ENCODE measurements around the gene APOBEC3A. TPM values are rescaled to one million over a fixed set of nuclear protein-coding genes. Genes with fewer than 3 reads are reported as not detected.

Gene APOBEC3A
- total RNA-seq, 1 experiment from 2014 or later: not detected

DNA sequence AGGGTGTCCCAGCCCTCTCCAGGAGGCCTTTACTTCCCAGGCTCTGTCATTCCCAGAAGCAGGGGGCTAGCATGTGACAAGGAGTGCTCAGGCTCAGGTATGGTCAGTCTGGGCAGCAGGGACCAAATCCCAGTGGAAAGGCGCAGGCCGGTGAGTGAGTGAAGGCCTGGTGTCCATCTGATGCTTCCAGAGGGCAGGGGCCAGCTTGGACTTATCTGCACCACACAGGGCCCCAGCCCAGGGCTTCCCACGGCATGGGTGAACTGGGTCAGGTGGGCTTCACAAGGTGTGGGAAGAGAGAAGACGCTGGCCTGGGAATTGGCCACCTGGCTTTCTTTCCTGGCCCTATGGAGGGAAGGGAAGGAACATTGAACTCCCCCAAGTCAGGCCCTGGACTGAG, 20.4 kb upstream of the APOBEC3A start:
- H3F3A ChIP-seq (ENCODE audit: insufficient read depth, low read depth): peaks cover 21% of the 10 kb centered on the region; the same call in 1 of the 2 replicates

DNA sequence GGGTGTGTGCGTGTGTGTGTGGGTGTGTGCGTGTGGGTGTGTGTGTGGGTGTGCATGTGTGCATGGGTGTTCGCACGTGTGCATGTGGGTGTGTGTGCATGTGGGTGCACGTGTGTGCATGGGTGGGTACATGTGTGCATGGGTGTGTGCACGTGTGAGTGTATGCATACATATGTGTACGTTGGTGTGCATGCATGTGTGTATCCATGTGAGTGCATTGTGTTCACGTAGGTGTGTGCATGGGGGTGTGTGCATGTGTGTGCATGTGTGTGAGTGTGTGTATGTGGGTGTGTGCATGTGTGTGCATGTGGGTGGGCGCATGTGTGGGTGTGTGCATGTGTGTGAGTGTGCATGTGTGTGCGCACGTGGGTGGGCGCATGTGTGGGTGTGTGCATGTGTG, 19.9 kb upstream of the APOBEC3A start:
- intact Hi-C loops (cut with micrococcal nuclease; ENCODE audit: unreplicated experiment): loop anchor here (5.0 kb wide), 1 partner anchor 45 kb away; the partner anchor contains the start of gene APOBEC3B
- no peak overlapping the region for H3K27ac ChIP-seq
- H3K4me1 ChIP-seq (replicated peaks; ENCODE audit: insufficient read depth): peaks cover 40% of the 10 kb centered on the region
- ChIA-PET POLR2A (ENCODE audit: unreplicated experiment) (no interaction called here), CTCF (no interaction called here)
- no peaks in the 10 kb centered on the region for H4K20me1 ChIP-seq (ENCODE audit: insufficient read depth)
- H3K9me3 ChIP-seq (ENCODE audit: insufficient read depth, low read depth): no peaks in the 10 kb centered on the region
- no TSS peak for BruUV-seq (replicated peaks)
- H3K36me3 ChIP-seq (ENCODE audit: low read depth): no peaks in the 10 kb centered on the region
- DNase-seq: no peak
- no peak overlapping the region for H3K4me3 ChIP-seq
- no peaks in the 10 kb centered on the region for H3K9me2 ChIP-seq (ENCODE audit: insufficient read depth)
- H3K4me2 ChIP-seq: no peak overlapping the region
- TF ChIP-seq, protein P1, sequence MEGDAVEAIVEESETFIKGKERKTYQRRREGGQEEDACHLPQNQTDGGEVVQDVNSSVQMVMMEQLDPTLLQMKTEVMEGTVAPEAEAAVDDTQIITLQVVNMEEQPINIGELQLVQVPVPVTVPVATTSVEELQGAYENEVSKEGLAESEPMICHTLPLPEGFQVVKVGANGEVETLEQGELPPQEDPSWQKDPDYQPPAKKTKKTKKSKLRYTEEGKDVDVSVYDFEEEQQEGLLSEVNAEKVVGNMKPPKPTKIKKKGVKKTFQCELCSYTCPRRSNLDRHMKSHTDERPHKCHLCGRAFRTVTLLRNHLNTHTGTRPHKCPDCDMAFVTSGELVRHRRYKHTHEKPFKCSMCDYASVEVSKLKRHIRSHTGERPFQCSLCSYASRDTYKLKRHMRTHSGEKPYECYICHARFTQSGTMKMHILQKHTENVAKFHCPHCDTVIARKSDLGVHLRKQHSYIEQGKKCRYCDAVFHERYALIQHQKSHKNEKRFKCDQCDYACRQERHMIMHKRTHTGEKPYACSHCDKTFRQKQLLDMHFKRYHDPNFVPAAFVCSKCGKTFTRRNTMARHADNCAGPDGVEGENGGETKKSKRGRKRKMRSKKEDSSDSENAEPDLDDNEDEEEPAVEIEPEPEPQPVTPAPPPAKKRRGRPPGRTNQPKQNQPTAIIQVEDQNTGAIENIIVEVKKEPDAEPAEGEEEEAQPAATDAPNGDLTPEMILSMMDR (conservative IDR thresholded peaks at IDR 0.05): no peak
- no peak for TF ChIP-seq EZH2 (IDR thresholded peaks at IDR 0.05; ENCODE audit: low read depth)
- no peak overlapping the region for H2AFZ ChIP-seq
- H3K27me3 ChIP-seq (ENCODE audit: insufficient read depth, low read depth): no peaks in the 10 kb centered on the region
- no peaks in the 10 kb centered on the region for H3K79me2 ChIP-seq (ENCODE audit: low read depth)
- H3F3A ChIP-seq (ENCODE audit: insufficient read depth, low read depth): peaks cover 19% of the 10 kb centered on the region; the same call in 1 of the 2 replicates

More for the DNA sequence above, 20.4 kb upstream of the APOBEC3A start:
- H3K4me1 ChIP-seq (replicated peaks; ENCODE audit: insufficient read depth): peaks cover 40% of the 10 kb centered on the region
- H4K20me1 ChIP-seq (ENCODE audit: insufficient read depth): no peaks in the 10 kb centered on the region
- no peak overlapping the region for H3K4me3 ChIP-seq
- H3K79me2 ChIP-seq (ENCODE audit: low read depth): no peaks in the 10 kb centered on the region
- H3K4me2 ChIP-seq: peak overlapping the region; percentile 56; the same call in 1 of the 2 replicates
- ChIA-PET CTCF (no interaction called here), POLR2A (ENCODE audit: unreplicated experiment) (no interaction called here)
- no peak for DNase-seq
- H2AFZ ChIP-seq: no peak overlapping the region
- H3K27ac ChIP-seq: no peak overlapping the region
- no TSS peak for BruUV-seq (replicated peaks)
- no peaks in the 10 kb centered on the region for H3K9me2 ChIP-seq (ENCODE audit: insufficient read depth)
- TF ChIP-seq, protein P1 (conservative IDR thresholded peaks at IDR 0.05): no peak
- no peak for TF ChIP-seq EZH2 (IDR thresholded peaks at IDR 0.05; ENCODE audit: low read depth)
- no peaks in the 10 kb centered on the region for H3K9me3 ChIP-seq (ENCODE audit: insufficient read depth, low read depth)
- intact Hi-C loops (cut with micrococcal nuclease; ENCODE audit: unreplicated experiment): loop anchor here (5.0 kb wide), 1 partner anchor 45 kb away; the partner anchor contains the start of gene APOBEC3B
- H3K36me3 ChIP-seq (ENCODE audit: low read depth): no peaks in the 10 kb centered on the region
- H3K27me3 ChIP-seq (ENCODE audit: insufficient read depth, low read depth): no peaks in the 10 kb centered on the region

DNA sequence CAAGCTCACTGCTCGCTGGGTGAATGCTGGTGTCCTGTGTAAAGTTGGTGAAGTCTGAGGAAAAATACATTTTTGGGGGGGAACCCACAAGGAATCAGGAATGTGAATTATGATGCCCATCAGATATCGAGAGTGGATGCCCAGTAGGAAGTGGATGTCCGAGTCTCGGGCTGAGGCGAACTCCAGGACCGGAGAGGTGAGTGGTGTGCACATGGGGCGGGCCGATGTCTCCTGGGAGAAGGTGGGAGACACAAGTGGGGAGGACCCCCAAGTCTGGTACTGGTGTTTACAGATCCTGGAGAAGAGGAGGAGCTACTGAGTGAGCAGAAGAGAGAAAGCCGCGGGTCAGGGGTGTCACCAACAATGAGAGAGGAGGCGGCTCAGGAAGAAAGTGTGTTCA, 19.2 kb upstream of the APOBEC3A start:
- BruUV-seq (replicated peaks): no TSS peak
- no peaks in the 10 kb centered on the region for H4K20me1 ChIP-seq (ENCODE audit: insufficient read depth)
- peaks cover 12% of the 10 kb centered on the region; the same call in 1 of the 2 replicates for H3F3A ChIP-seq (ENCODE audit: insufficient read depth, low read depth)
- H3K36me3 ChIP-seq (ENCODE audit: low read depth): no peaks in the 10 kb centered on the region
- CTCF ChIA-PET: no interaction called here
- intact Hi-C loops (cut with micrococcal nuclease; ENCODE audit: unreplicated experiment): loop anchor here (5.0 kb wide), 1 partner anchor 44 kb away; the partner anchor contains the start of gene APOBEC3B
- peaks cover 40% of the 10 kb centered on the region for H3K4me1 ChIP-seq (replicated peaks; ENCODE audit: insufficient read depth)
- DNase-seq: no peak
- POLR2A ChIA-PET (ENCODE audit: unreplicated experiment): no interaction called here
- no peak overlapping the region for H2AFZ ChIP-seq
- H3K27ac ChIP-seq: no peak overlapping the region
- H3K4me3 ChIP-seq: no peak overlapping the region
- TF ChIP-seq EZH2 (IDR thresholded peaks at IDR 0.05; ENCODE audit: low read depth): no peak
- TF ChIP-seq, protein P1 (conservative IDR thresholded peaks at IDR 0.05): no peak
- no peaks in the 10 kb centered on the region for H3K9me2 ChIP-seq (ENCODE audit: insufficient read depth)
- no peaks in the 10 kb centered on the region for H3K9me3 ChIP-seq (ENCODE audit: insufficient read depth, low read depth)
- no peaks in the 10 kb centered on the region for H3K27me3 ChIP-seq (ENCODE audit: insufficient read depth, low read depth)
- no peaks in the 10 kb centered on the region for H3K79me2 ChIP-seq (ENCODE audit: low read depth)
- H3K4me2 ChIP-seq: no peak overlapping the region

All from PC-9 (cell line).